ENCODE results near the gene FAM3A. TPM values are rescaled to one million over a fixed set of nuclear protein-coding genes. Genes with fewer than 3 reads are reported as not detected.

Gene FAM3A
- total RNA-seq, 1 experiment from 2014 or later: 60.3 TPM

- H2AFZ ChIP-seq: no peak overlapping the region
- H3K27ac ChIP-seq: no peak overlapping the region
- TF ChIP-seq CTCF (conservative IDR thresholded peaks at IDR 0.05) (no peak), EZH2 (IDR thresholded peaks at IDR 0.05; ENCODE audit: low read depth) (no peak)
- H3F3A ChIP-seq (ENCODE audit: insufficient read depth, low read depth): peaks cover 6% of the 10 kb centered on the region; the same call in 1 of the 2 replicates
- intact Hi-C loops (cut with micrococcal nuclease; ENCODE audit: unreplicated experiment): no loop called here
- peaks cover 19% of the 10 kb centered on the region for H3K4me1 ChIP-seq (replicated peaks; ENCODE audit: insufficient read depth)
- H3K79me2 ChIP-seq (ENCODE audit: low read depth): peaks cover 14% of the 10 kb centered on the region
- no TSS peak for BruUV-seq (replicated peaks)
- ChIA-PET CTCF (no interaction called here), POLR2A (ENCODE audit: unreplicated experiment) (interaction anchor here (0.6 kb wide), 1 partner anchor 19 kb away, joined by 6 read pairs; no protein-coding TSS in a partner anchor)
- no peaks in the 10 kb centered on the region for H4K20me1 ChIP-seq (ENCODE audit: insufficient read depth)
- no peaks in the 10 kb centered on the region for H3K27me3 ChIP-seq (ENCODE audit: insufficient read depth, low read depth)
- H3K9me3 ChIP-seq (ENCODE audit: insufficient read depth, low read depth): no peaks in the 10 kb centered on the region
- H3K4me2 ChIP-seq: no peak overlapping the region
- H3K36me3 ChIP-seq (ENCODE audit: low read depth): no peaks in the 10 kb centered on the region
- H3K4me3 ChIP-seq: no peak overlapping the region
- no peak for DNase-seq
- no peaks in the 10 kb centered on the region for H3K9me2 ChIP-seq (ENCODE audit: insufficient read depth)
These were observed 33.2 kb downstream of the FAM3A start for GRCh38 chrX:154482786-154483185.

DNA sequence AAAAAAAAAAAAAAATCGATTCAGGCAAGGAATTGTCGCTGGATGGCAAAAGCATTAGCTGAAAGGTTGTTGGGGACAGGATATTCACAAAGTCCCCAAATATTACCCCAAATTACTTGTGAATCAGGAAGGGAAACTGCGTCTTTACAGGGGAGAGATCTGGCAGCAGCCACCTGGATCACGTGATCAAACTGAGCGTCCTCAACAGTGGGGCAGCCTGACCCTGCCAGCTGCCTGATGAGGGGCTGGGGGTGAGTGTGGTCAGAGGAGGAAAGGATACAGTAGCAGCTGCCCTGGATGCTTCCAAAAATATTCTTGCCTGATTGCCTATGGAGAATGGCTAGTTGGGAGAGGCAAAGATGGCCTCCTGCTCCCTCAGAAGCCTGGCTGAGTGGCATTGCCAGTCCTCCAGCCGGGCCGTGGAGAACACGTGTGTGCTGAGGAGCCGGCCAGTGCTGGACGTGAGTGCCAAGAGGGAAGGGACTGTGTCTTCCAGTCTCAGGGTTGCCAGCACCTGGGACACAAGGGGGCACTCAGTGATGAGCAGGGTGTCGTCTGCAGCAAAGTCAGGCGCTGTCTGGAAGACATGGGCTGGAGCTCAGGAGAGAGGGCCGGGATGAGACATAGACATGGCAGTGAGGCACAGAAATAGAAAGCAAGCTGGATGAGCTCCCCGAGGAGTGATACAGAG lies 34.0 kb downstream of the FAM3A start:
- Histone ChIP-seq H3K4me2 (no peak overlapping the region), H3K4me1 (replicated peaks; ENCODE audit: insufficient read depth) (peaks cover 19% of the 10 kb centered on the region), H3K27me3 (ENCODE audit: insufficient read depth, low read depth) (no peaks in the 10 kb centered on the region), H3K9me2 (ENCODE audit: insufficient read depth) (no peaks in the 10 kb centered on the region), H3K27ac (no peak overlapping the region), H3K9me3 (ENCODE audit: insufficient read depth, low read depth) (no peaks in the 10 kb centered on the region), H3K79me2 (ENCODE audit: low read depth) (peaks cover 14% of the 10 kb centered on the region), H2AFZ (no peak overlapping the region), H3K4me3 (no peak overlapping the region), H4K20me1 (ENCODE audit: insufficient read depth) (no peaks in the 10 kb centered on the region), H3K36me3 (ENCODE audit: low read depth) (no peaks in the 10 kb centered on the region), H3F3A (ENCODE audit: insufficient read depth, low read depth) (peaks cover 4% of the 10 kb centered on the region; the same call in 1 of the 2 replicates)
- no peak for TF ChIP-seq EZH2 (IDR thresholded peaks at IDR 0.05; ENCODE audit: low read depth)
- TF ChIP-seq CTCF (conservative IDR thresholded peaks at IDR 0.05): no peak
- no peak for DNase-seq
- ChIA-PET POLR2A (ENCODE audit: unreplicated experiment) (interaction anchor here (0.6 kb wide), 2 partner anchors 20 to 63 kb away, joined by 6 to 23 read pairs; no protein-coding TSS in a partner anchor), CTCF (interaction anchor here (0.6 kb wide), 1 partner anchor 55 kb away, joined by 3 read pairs; no protein-coding TSS in a partner anchor)
- no TSS peak for BruUV-seq (replicated peaks)
- intact Hi-C loops (cut with micrococcal nuclease; ENCODE audit: unreplicated experiment): no loop called here

DNA sequence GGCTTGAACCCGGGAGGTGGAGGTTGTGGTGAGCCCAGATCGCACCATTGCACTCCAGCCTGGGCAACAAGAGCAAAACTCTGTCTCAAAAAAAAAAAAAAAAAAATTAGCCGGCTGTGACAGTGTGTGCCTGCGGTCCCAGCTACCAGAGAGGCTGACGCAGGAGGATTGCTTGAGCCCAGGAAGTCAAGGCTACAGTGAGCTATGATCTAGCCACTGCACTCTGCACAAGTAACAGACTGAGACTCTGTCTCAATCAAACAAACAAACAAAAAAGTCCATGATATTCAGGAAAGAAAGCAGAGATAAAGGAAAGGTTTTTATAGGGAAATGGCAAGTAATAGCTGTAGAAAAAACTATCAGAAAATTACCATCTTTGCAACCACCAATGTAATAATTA lies 34.8 kb downstream of the FAM3A start:
- Histone ChIP-seq H3F3A (ENCODE audit: insufficient read depth, low read depth) (no peaks in the 10 kb centered on the region; the same call in 1 of the 2 replicates), H4K20me1 (ENCODE audit: insufficient read depth) (no peaks in the 10 kb centered on the region), H3K27ac (no peak overlapping the region), H3K79me2 (ENCODE audit: low read depth) (peaks cover 14% of the 10 kb centered on the region), H3K4me1 (replicated peaks; ENCODE audit: insufficient read depth) (peaks cover 19% of the 10 kb centered on the region), H3K27me3 (ENCODE audit: insufficient read depth, low read depth) (no peaks in the 10 kb centered on the region), H3K4me3 (no peak overlapping the region), H2AFZ (no peak overlapping the region), H3K9me3 (ENCODE audit: insufficient read depth, low read depth) (no peaks in the 10 kb centered on the region), H3K36me3 (ENCODE audit: low read depth) (no peaks in the 10 kb centered on the region), H3K4me2 (no peak overlapping the region), H3K9me2 (ENCODE audit: insufficient read depth) (no peaks in the 10 kb centered on the region)
- no peak for DNase-seq
- POLR2A ChIA-PET (ENCODE audit: unreplicated experiment): no interaction called here
- TF ChIP-seq CTCF (conservative IDR thresholded peaks at IDR 0.05) (no peak), EZH2 (IDR thresholded peaks at IDR 0.05; ENCODE audit: low read depth) (no peak)
- CTCF ChIA-PET: interaction anchor here (0.6 to 0.7 kb wide), 2 partner anchors 8 to 52 kb away, joined by 4 read pairs; no protein-coding TSS in a partner anchor
- intact Hi-C loops (cut with micrococcal nuclease; ENCODE audit: unreplicated experiment): no loop called here
- BruUV-seq (replicated peaks): no TSS peak

Measured in PC-9 (cell line).